22Rv1 (cell line): Measurements from ENCODE around the gene CCDC80.

Experiments
- H3K27ac ChIP-seq: fragments of 450-650 bp; 2 replicates; pipeline ENCODE4 v1.5.1; 2017
- CTCF ChIP-seq: fragments of 450-650 bp; IDR thresholded peaks from 2 replicates; pipeline ENCODE4 v1.5.1; 2017; ENCODE audit warnings: mild to moderate bottlenecking
- ZFX ChIP-seq: fragments of 450-650 bp; IDR thresholded peaks from 2 replicates; pipeline ENCODE4 v1.6.1; 2017; ENCODE audit warnings: antibody characterized with exemption, borderline replicate concordance

Gene CCDC80

GRCh38 chr3:112606098-112606497, 34.8 kb downstream of the CCDC80 start:
- TF ChIP-seq ZFX (no peak), CTCF (no peak)
- H3K27ac ChIP-seq = no peak overlapping the region

- TF ChIP-seq ZFX (no peak), CTCF (no peak)
These were observed 35.7 kb downstream of the CCDC80 start for GRCh38 chr3:112605285-112605684.

GRCh38 chr3:112604536-112604935, 36.4 kb downstream of the CCDC80 start:
- no peak overlapping the region for H3K27ac ChIP-seq

More at GRCh38 chr3:112605285-112605684, 35.7 kb downstream of the CCDC80 start:
- H3K27ac ChIP-seq = no peak overlapping the region

GRCh38 chr3:112602217-112602838, 38.6 kb downstream of the CCDC80 start:
- H3K27ac ChIP-seq = no peak overlapping the region

More at GRCh38 chr3:112604536-112604935, 36.4 kb downstream of the CCDC80 start:
- no peak for TF ChIP-seq ZFX
- no peak for TF ChIP-seq CTCF

GRCh38 chr3:112598731-112599130, 42.2 kb downstream of the CCDC80 start:
- TF ChIP-seq CTCF (no peak), ZFX (no peak)
- H3K27ac ChIP-seq = no peak overlapping the region

More at GRCh38 chr3:112602217-112602838, 38.6 kb downstream of the CCDC80 start:
- no peak for TF ChIP-seq ZFX
- no peak for TF ChIP-seq CTCF

- TF ChIP-seq ZFX = no peak
- no peak for TF ChIP-seq CTCF
- H3K27ac ChIP-seq = no peak overlapping the region
These were observed 43.0 kb downstream of the CCDC80 start for GRCh38 chr3:112597945-112598344.

GRCh38 chr3:112594856-112595255, 46.1 kb downstream of the CCDC80 start:
- TF ChIP-seq CTCF (no peak), ZFX (no peak)
- H3K27ac ChIP-seq = no peak overlapping the region
